ENCODE measurements around the gene MYH14.

DNA sequence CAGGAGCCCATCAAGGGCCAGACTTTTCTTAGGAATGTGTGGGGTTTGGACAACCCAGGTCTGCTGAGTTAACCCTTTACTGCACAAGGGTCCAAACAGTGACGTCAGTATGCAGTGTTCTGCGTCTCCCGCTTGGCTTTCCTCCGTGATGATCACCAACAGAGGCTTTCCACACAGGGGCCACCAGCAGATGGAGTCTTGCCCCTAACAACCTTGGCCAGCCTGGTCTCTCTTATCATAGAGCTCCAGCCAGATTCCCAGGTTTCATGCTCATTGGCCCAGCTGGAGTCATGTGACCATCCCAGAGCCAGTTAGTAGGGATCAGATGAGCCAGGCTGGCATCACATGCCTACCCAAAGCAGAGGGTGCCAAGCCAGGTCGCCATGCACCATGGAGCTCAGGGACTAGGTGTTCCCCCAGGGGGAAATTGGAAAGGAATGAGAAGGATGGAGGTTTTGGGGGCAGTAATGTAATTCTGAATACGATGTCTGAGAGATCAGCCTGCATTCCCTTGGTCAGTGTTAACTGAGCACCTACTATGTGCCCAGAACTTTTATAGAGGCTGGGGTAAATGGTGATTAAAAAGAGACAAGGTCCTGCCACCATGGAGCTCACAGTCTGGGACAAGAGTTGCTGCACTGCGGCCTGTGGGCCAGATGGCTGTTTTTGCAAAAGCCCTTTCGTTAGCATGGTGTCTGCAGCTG lies 61.2 kb downstream of the MYH14 start:
- TF ChIP-seq POLR2A (IDR thresholded peaks at IDR 0.05; ENCODE audit: low read length) = no peak
- TF ChIP-seq GATA1 (IDR thresholded peaks at IDR 0.05; ENCODE audit: low read depth, low read length) = no peak
